ENCODE measurements around the gene AIPL1. TPM values are rescaled to one million over a fixed set of nuclear protein-coding genes. Genes with fewer than 3 reads are reported as not detected.

Gene AIPL1
- total RNA-seq, 4 donors from 2014 or later = not detected

DNA sequence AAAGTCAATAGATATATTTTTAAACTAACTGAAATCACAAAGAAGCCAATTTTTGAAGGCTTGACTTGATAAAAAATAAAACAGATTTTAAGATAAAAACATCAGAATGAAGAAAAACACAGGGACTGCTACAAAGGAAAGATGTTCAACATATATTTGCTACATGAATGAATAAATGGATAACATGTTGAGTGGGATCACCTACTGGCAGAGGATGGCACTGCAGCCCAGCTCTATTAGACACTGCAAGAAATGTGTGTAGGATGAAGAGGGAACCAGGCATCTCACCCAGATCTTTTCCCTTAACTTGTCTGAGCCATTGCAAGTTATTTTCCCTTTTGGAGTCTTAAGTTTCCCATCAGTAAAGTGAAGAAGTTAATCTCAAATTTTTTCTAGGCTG lies 4.2 kb downstream of the AIPL1 start:
- TF ChIP-seq, protein P1, sequence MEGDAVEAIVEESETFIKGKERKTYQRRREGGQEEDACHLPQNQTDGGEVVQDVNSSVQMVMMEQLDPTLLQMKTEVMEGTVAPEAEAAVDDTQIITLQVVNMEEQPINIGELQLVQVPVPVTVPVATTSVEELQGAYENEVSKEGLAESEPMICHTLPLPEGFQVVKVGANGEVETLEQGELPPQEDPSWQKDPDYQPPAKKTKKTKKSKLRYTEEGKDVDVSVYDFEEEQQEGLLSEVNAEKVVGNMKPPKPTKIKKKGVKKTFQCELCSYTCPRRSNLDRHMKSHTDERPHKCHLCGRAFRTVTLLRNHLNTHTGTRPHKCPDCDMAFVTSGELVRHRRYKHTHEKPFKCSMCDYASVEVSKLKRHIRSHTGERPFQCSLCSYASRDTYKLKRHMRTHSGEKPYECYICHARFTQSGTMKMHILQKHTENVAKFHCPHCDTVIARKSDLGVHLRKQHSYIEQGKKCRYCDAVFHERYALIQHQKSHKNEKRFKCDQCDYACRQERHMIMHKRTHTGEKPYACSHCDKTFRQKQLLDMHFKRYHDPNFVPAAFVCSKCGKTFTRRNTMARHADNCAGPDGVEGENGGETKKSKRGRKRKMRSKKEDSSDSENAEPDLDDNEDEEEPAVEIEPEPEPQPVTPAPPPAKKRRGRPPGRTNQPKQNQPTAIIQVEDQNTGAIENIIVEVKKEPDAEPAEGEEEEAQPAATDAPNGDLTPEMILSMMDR (IDR thresholded peaks at IDR 0.05; ENCODE audit: low read depth) = no peak

DNA sequence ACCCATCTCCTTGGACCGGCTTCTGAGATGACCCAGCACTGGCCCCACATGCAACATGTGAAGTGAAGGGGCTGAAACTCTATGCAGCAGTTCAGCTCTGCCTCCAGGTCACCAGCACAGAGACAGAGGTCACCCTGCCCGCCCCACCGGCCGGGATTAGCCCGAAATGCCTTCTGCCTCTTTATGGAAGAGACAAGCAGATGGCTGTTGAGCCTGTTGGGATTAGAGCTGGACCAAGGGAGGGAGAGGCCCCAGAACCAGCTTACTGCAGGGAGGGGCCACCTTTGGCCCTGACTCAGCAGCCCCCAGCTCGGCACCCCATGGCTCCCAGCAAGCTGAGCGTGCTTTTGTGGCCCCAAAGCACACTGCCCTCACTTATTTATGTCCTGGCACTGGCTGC lies 5.7 kb downstream of the AIPL1 start:
- TF ChIP-seq, protein P1 (IDR thresholded peaks at IDR 0.05; ENCODE audit: low read depth) = no peak

DNA sequence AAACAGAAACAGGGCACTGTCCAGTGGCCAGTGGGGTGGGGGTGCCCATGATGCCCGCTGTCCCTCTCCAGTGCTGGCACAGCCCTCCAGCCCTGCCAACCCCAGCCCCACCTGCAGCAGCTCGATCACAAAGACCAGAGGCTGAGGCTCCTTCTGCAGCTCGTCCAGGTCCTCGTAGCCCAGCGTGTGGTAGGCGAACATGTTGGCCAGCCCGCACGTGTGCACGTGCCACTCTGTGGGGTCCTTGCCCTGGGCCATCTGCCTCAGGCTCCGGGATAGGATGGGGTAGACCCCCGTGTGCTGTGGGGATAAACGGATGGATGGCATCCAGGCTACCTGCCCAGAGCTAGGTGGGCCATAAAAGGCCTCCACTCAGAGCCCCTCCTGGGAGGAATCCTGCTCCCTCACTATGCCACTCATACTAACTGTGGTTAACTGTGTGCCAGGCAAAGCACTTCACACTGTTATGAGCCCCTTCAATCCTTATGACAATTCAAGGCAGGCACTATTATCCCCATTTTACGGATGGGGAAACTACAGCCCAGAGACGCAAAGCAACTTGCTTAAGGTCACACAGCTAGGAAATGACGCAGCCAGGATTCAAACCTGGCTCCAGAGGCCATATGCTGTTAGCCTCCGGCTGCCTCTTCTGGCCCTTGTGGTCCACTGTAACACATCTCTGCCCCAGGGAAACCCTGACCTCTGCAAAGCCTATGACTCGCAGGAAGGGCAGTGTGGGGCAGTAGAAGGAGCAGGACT lies 6.5 kb downstream of the AIPL1 start:
- TF ChIP-seq, protein P1 (IDR thresholded peaks at IDR 0.05; ENCODE audit: low read depth) = no peak

DNA sequence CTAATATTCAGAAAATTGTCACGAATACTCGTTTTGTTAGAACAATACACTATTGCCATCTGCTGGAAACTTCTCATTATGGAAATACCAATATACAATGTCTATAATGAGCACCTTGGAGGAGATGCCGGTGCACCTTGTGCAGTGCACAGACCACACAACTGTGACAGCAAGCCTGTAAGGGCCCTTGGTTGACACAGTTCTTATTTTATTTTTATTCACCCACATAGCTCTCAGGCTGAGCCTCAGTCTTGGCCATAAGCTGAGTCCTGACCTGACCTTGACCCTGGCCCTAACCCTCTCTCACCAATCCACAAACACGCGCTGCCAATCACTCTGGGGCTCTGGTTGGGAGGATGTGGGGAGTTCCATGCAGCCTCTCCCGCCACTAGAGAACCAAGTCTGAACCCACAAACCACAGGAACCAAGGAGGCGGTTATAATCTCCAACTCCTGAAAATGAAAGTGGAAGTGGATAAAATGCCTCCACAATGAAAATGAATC lies 7.6 kb downstream of the AIPL1 start:
- TF ChIP-seq, protein P1 (IDR thresholded peaks at IDR 0.05; ENCODE audit: low read depth) = no peak

DNA sequence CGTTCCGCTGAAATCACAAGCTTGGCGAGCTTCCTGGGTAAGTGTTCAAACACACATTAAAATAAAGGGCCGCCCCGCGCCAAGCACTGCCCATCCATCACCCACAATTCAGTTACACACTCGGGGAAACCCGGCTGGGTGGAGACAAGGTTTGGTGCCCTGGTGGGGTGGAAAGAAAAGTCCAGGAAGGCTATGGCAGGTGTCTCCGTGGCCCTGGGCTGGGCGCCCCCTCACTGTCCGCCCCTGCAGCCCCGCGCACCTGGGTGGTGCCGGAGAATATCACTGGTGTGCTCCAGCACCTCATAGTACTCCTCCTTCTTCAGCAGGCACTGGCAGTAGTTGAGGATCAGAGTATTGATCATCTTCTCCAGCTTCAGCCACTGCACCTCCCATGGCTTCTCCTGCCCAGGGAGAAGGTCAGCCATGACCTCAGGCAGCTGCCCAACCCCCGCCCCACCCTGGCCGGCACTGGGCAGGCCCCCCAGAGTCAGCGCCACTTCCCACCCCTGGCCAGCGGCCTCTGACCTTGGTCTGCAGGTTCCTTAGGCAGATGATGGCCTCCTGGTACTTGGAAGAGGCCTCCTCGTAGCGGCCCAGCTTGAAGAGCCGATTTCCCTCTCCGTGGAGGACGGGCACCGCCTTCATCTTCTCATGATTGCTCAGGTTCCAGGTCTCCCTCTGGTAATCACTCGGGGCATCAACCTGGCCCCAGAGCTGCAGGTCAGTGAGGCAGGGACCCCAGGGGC lies 8.4 kb downstream of the AIPL1 start:
- TF ChIP-seq, protein P1 (IDR thresholded peaks at IDR 0.05; ENCODE audit: low read depth) = no peak

DNA sequence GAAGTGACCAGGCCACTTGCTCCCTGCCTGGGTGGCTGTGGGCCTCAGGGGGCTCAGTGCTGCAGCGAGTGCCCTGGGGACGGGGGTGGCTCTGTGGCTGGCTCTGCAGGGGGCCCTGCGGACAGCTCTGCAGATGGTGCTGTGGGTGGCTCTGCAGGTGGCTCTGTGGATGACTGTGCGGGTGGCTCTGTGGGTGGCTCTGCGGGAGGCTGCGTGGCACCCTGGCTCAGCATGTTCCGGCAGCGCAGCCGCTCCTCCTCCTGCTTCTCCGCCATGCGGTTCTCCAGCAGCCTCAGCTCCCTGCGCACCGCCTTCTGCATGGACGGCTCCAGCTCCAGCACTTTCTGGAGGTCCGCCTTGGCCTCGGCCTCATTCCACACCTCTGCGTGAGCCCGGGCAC lies 9.5 kb downstream of the AIPL1 start:
- TF ChIP-seq, protein P1 (IDR thresholded peaks at IDR 0.05; ENCODE audit: low read depth) = no peak

DNA sequence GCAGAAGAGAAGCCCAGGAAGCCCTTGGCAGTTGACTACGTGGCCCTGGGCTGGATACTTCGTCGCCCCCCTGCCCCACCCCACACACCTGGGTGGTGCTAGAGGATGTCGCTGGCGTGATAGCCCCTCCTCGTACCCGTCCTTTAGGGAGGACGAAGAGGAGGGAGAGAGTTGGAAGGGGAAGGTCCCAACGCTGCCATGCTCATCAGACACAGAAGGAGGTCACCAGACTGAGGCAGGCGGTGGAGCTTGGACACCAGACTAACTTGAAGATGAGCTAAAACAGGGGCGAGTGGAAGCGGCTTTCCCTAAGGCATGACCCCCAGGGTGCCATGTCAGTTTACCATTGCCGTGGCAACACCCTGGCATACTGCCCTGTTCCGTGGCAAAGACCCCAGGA lies 11.0 kb downstream of the AIPL1 start:
- TF ChIP-seq, protein P1 (IDR thresholded peaks at IDR 0.05; ENCODE audit: low read depth) = no peak
